ENCODE data around the gene UBA6. TPM values are rescaled to one million over a fixed set of nuclear protein-coding genes. Genes with fewer than 3 reads are reported as not detected.

Gene UBA6
- total RNA-seq, 1 donor from 2014 or later = 85.1 TPM

- Mint-ChIP-seq H3K4me1 (ENCODE audit: low read depth) (no peaks in the 10 kb centered on the region), H3K9me3 (ENCODE audit: low read depth) (no peaks in the 10 kb centered on the region), H3K27me3 (no peaks in the 10 kb centered on the region), H3K27ac (no peak overlapping the region), H3K4me3 (ENCODE audit: low read depth) (no peak overlapping the region), H3K36me3 (ENCODE audit: insufficient read depth) (no peaks in the 10 kb centered on the region)
- no peak for DNase-seq (ENCODE audit: low spot score, unreplicated experiment)
- TF ChIP-seq, protein P1, sequence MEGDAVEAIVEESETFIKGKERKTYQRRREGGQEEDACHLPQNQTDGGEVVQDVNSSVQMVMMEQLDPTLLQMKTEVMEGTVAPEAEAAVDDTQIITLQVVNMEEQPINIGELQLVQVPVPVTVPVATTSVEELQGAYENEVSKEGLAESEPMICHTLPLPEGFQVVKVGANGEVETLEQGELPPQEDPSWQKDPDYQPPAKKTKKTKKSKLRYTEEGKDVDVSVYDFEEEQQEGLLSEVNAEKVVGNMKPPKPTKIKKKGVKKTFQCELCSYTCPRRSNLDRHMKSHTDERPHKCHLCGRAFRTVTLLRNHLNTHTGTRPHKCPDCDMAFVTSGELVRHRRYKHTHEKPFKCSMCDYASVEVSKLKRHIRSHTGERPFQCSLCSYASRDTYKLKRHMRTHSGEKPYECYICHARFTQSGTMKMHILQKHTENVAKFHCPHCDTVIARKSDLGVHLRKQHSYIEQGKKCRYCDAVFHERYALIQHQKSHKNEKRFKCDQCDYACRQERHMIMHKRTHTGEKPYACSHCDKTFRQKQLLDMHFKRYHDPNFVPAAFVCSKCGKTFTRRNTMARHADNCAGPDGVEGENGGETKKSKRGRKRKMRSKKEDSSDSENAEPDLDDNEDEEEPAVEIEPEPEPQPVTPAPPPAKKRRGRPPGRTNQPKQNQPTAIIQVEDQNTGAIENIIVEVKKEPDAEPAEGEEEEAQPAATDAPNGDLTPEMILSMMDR (IDR thresholded peaks at IDR 0.05; ENCODE audit: unreplicated experiment) = no peak
These were observed 119.0 kb downstream of the UBA6 start for GRCh38 chr4:67581913-67582312.

DNA sequence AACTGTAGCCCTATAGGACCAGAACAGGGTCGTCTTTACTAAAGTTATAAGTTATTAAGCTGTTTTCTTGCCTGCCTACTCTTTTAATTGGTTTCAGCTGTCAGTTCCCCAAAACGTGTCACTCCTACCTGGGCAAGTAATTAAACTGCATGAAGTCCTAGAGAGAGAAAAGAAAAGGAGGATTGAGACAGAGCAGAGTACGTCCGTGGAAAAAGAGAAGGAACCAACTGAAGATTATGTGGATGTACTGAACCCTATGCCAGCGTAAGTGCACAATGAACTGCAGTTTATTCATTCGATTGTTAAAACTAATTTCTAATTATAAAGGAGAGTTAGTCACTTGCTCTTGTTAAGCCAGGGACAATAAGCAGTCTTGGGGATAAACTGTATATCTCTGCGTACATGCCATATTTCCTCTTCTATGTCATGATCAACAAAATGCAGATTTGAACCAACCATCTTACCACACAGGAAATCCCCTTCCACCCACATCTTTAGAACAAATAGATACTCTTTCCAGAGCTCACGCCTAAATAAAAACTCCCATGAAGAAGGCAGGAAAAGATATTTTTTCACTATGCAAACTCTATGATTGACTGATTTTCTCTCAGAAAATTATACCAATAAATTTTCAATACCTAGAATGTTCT lies 119.6 kb downstream of the UBA6 start:
- Mint-ChIP-seq H3K27me3 (no peaks in the 10 kb centered on the region), H3K36me3 (ENCODE audit: insufficient read depth) (no peaks in the 10 kb centered on the region), H3K9me3 (ENCODE audit: low read depth) (no peaks in the 10 kb centered on the region), H3K4me3 (ENCODE audit: low read depth) (no peak overlapping the region), H3K27ac (no peak overlapping the region), H3K4me1 (ENCODE audit: low read depth) (no peaks in the 10 kb centered on the region)
- TF ChIP-seq, protein P1 (IDR thresholded peaks at IDR 0.05; ENCODE audit: unreplicated experiment) = no peak
- no peak for DNase-seq (ENCODE audit: low spot score, unreplicated experiment)

DNA sequence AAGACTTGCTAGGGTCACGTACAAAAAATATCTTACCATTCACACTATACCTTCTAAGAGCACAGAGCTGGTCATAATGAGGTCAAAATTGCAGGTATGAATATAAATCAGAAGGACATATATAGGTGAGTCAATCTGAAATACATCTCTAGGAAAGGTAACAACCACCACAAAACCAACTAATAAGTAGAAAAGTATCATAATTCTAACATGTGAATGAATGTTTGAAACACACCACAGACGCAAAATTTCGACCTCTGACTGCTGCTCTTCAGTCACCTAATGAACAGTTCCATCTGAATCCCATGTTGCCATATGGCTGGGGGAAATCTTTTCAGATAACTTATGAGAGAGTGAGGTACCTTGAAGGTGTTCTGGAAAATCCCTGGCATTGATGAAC lies 120.4 kb downstream of the UBA6 start:
- no peak for DNase-seq (ENCODE audit: low spot score, unreplicated experiment)
- H3K27me3 Mint-ChIP-seq = no peaks in the 10 kb centered on the region
- TF ChIP-seq, protein P1 (IDR thresholded peaks at IDR 0.05; ENCODE audit: unreplicated experiment) = no peak
- no peaks in the 10 kb centered on the region for H3K36me3 Mint-ChIP-seq (ENCODE audit: insufficient read depth)
- H3K27ac Mint-ChIP-seq = no peak overlapping the region
- H3K9me3 Mint-ChIP-seq (ENCODE audit: low read depth) = no peaks in the 10 kb centered on the region
- H3K4me3 Mint-ChIP-seq (ENCODE audit: low read depth) = no peak overlapping the region
- H3K4me1 Mint-ChIP-seq (ENCODE audit: low read depth) = no peaks in the 10 kb centered on the region

- H3K4me3 Mint-ChIP-seq (ENCODE audit: low read depth) = no peak overlapping the region
- no peak for DNase-seq (ENCODE audit: low spot score, unreplicated experiment)
These were observed 124.4 kb downstream of the UBA6 start for GRCh38 chr4:67576538-67576937.

GRCh38 chr4:67576059-67576466 lies 124.9 kb downstream of the UBA6 start:
- Mint-ChIP-seq H3K4me3 (ENCODE audit: low read depth) (no peak overlapping the region), H3K9me3 (ENCODE audit: low read depth) (no peaks in the 10 kb centered on the region), H3K36me3 (ENCODE audit: insufficient read depth) (no peaks in the 10 kb centered on the region), H3K4me1 (ENCODE audit: low read depth) (no peaks in the 10 kb centered on the region), H3K27ac (no peak overlapping the region), H3K27me3 (no peaks in the 10 kb centered on the region)
- TF ChIP-seq, protein P1 (IDR thresholded peaks at IDR 0.05; ENCODE audit: unreplicated experiment) = no peak
- DNase-seq (ENCODE audit: low spot score, unreplicated experiment) = no peak

More at GRCh38 chr4:67576538-67576937, 124.4 kb downstream of the UBA6 start:
- Mint-ChIP-seq H3K27ac (no peak overlapping the region), H3K4me1 (ENCODE audit: low read depth) (no peaks in the 10 kb centered on the region), H3K27me3 (no peaks in the 10 kb centered on the region), H3K36me3 (ENCODE audit: insufficient read depth) (no peaks in the 10 kb centered on the region), H3K9me3 (ENCODE audit: low read depth) (no peaks in the 10 kb centered on the region)
- TF ChIP-seq, protein P1 (IDR thresholded peaks at IDR 0.05; ENCODE audit: unreplicated experiment) = no peak
